Measurements from ENCODE around the gene TRIM2. TPM values are rescaled to one million over a fixed set of nuclear protein-coding genes. Genes with fewer than 3 reads are reported as not detected.

Gene TRIM2
- polyA plus RNA-seq, 4 donors, result 17.8 to 107 (median 22.1) TPM

DNA sequence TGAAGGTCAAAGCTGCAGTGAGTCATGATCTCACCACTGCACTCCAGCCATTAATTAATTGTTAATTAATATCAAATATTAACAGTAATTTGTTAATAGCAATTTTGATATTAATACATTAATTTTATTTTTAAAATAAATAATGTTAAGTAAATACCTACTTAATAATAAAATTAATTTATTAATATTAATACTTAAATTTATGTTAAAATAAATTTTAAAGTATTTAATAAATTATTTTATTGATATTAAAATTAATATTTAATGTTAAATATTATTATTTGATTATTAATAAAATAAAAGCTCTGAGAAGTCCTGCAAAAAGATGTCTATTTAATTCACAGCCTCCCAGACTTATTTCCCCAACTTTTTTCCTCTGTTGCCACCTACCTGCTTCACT lies 25.1 kb upstream of the TRIM2 start:
- H3K4me1 ChIP-seq (ENCODE audit: control insufficient read depth in 3 of 3, insufficient read depth in 2 of 3, low read depth in 1 of 3, low read length in 2 of 3), result peaks cover 0 to 8% (median 0%) of the 10 kb centered on the region in 3 donors
- peak; percentile 97 for FAIRE-seq

DNA sequence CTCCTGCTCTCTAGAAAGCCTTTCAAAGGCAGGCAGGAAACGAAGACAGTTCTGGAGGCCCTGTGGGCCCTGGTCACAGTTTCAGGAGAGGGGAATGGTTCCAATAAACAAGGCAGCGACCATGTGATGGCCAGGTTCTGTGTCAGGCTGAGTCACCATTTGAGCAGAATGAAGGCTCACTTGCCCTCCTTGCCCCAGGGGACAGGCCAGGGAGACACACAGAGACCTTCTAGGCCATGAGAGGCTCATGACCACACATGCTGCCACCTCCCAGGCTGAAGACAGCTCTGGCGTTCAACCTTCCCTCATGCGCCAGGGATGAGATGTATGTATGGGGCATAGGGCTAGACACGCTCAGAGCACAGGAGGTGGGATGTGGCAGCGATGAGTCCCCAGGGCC lies 22.9 kb upstream of the TRIM2 start:
- Histone ChIP-seq H3K9me3 (ENCODE audit: control insufficient read depth in 2 of 2, insufficient read depth in 1 of 2, low read depth in 1 of 2, low read length in 1 of 2) (no peaks in the 10 kb centered on the region), H3K27me3 (ENCODE audit: control insufficient read depth in 3 of 3, insufficient read depth in 3 of 3, low read length in 3 of 3) (no peaks in the 10 kb centered on the region), H3K27ac (ENCODE audit: low read depth in 1 of 3, low read length in 2 of 3) (no peak overlapping the region), H3K36me3 (ENCODE audit: control insufficient read depth in 3 of 3, insufficient read depth in 2 of 3, low read depth in 1 of 3, low read length in 3 of 3) (peaks cover 0 to 8% (median 0%) of the 10 kb centered on the region in 3 donors), H3K4me1 (ENCODE audit: control insufficient read depth in 3 of 3, insufficient read depth in 2 of 3, low read depth in 1 of 3, low read length in 2 of 3) (peaks cover 0 to 14% (median 0%) of the 10 kb centered on the region in 3 donors), H3K4me3 (ENCODE audit: low read depth in 1 of 3, low read length in 3 of 3) (no peak overlapping the region)
- FAIRE-seq, result no peak
- no peak for DNase-seq
- 84 to 92% (median 91%) methylated on average over 6 of the region's 6 CpGs for WGBS, 3 donors

More for the DNA sequence above, 25.1 kb upstream of the TRIM2 start:
- no peak for DNase-seq
- H3K27ac ChIP-seq (ENCODE audit: low read depth in 1 of 3, low read length in 2 of 3), result no peak overlapping the region
- no peaks in the 10 kb centered on the region for H3K9me3 ChIP-seq (ENCODE audit: control insufficient read depth in 2 of 2, insufficient read depth in 1 of 2, low read depth in 1 of 2, low read length in 1 of 2)
- H3K27me3 ChIP-seq (ENCODE audit: control insufficient read depth in 3 of 3, insufficient read depth in 3 of 3, low read length in 3 of 3), result no peaks in the 10 kb centered on the region
- no peak overlapping the region for H3K4me3 ChIP-seq (ENCODE audit: low read depth in 1 of 3, low read length in 3 of 3)
- H3K36me3 ChIP-seq (ENCODE audit: control insufficient read depth in 3 of 3, insufficient read depth in 2 of 3, low read depth in 1 of 3, low read length in 3 of 3), result peaks cover 0 to 11% (median 0%) of the 10 kb centered on the region in 3 donors

DNA sequence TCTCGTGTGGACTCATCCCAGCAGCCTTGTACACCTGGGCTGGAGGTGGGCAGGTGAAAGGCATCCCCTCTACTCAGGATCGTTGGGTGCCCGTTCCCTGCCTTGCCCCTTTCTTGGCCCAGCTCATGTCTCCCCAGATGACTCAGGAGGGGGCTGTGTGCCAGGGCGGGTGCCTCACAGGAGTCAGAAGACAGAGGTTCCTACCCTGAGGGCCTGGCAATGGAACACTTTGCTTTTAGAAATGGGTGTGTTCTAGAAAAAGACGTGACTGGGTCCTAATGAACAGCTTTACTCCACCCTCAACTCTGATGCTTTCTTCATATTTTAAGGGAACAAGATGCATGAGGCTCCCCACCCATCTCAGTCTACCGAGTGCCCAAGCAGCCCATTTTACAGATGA lies 22.5 kb upstream of the TRIM2 start:
- Histone ChIP-seq H3K4me3 (ENCODE audit: low read depth in 1 of 3, low read length in 3 of 3) (no peak overlapping the region), H3K27ac (ENCODE audit: low read depth in 1 of 3, low read length in 2 of 3) (no peak overlapping the region), H3K27me3 (ENCODE audit: control insufficient read depth in 3 of 3, insufficient read depth in 3 of 3, low read length in 3 of 3) (no peaks in the 10 kb centered on the region), H3K4me1 (ENCODE audit: control insufficient read depth in 3 of 3, insufficient read depth in 2 of 3, low read depth in 1 of 3, low read length in 2 of 3) (peaks cover 0 to 14% (median 0%) of the 10 kb centered on the region in 3 donors), H3K9me3 (ENCODE audit: control insufficient read depth in 2 of 2, insufficient read depth in 1 of 2, low read depth in 1 of 2, low read length in 1 of 2) (no peaks in the 10 kb centered on the region), H3K36me3 (ENCODE audit: control insufficient read depth in 3 of 3, insufficient read depth in 2 of 3, low read depth in 1 of 3, low read length in 3 of 3) (peaks cover 0 to 8% (median 0%) of the 10 kb centered on the region in 3 donors)
- WGBS, 3 donors, result 82 to 83% (median 82%) methylated on average over 6 of the region's 6 CpGs
- FAIRE-seq (no peak), DNase-seq (no peak)

DNA sequence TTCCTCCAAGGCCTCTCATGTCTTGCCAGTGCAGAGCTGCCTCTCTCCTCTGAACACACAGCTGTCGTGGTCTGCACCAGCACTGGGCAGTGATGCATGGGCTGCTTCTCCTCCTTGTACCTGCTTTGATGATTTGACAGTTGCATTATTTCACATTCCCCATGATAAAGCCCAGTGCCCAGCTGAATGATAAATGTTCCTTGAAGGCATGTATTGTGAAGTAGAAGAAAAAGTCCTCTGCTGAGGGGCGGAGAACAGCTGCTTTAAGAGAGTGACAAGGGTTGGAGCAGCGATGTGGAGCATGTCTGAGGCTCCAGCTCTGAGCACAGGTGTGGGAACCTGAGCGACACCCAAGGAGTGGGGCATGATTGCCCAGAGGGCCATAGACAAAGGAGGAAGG lies 21.1 kb upstream of the TRIM2 start:
- H3K9me3 ChIP-seq (ENCODE audit: control insufficient read depth in 2 of 2, insufficient read depth in 1 of 2, low read depth in 1 of 2, low read length in 1 of 2), result no peaks in the 10 kb centered on the region
- DNase-seq (no peak), FAIRE-seq (no peak)
- H3K4me1 ChIP-seq (ENCODE audit: control insufficient read depth in 3 of 3, insufficient read depth in 2 of 3, low read depth in 1 of 3, low read length in 2 of 3), result peaks cover 0 to 14% (median 0%) of the 10 kb centered on the region in 3 donors
- H3K27me3 ChIP-seq (ENCODE audit: control insufficient read depth in 3 of 3, insufficient read depth in 3 of 3, low read length in 3 of 3), result no peaks in the 10 kb centered on the region
- no peak overlapping the region for H3K4me3 ChIP-seq (ENCODE audit: low read depth in 1 of 3, low read length in 3 of 3)
- H3K27ac ChIP-seq (ENCODE audit: low read depth in 1 of 3, low read length in 2 of 3), result no peak overlapping the region
- H3K36me3 ChIP-seq (ENCODE audit: control insufficient read depth in 3 of 3, insufficient read depth in 2 of 3, low read depth in 1 of 3, low read length in 3 of 3), result peaks cover 0 to 11% (median 0%) of the 10 kb centered on the region in 3 donors
- WGBS, 3 donors, result 77 to 85% (median 85%) methylated on average over 4 of the region's 4 CpGs

DNA sequence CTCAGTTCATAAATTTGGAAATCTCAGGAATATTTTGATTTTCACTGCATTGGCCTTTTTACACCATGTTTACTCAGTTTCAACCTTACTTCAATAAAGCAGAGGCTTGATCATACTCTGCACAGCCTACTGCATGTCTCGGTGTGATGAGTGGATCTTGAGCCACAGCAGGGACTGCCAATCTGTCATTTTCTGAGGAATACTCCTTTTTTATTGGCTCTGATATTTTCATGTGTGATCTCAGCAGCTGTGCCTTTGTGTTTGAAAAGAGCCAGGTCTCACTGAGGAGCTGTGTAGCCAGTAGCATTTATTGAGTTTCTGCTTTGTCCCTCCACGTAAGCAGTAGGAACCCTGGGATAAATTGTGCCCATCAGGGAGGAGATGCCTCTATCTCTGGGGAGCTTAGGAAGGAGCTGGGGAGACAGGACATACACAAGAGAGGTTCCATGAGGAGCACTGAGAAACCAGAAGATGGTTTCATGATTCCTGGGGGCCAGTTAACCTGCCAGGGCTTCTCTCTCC lies 18.9 kb upstream of the TRIM2 start:
- WGBS, 3 donors, result 68 to 94% (median 91%) methylated on average over 2 of the region's 2 CpGs
- H3K27ac ChIP-seq (ENCODE audit: low read depth in 1 of 3, low read length in 2 of 3), result no peak overlapping the region
- DNase-seq (no peak), FAIRE-seq (no peak)
- H3K4me3 ChIP-seq (ENCODE audit: low read depth in 1 of 3, low read length in 3 of 3), result no peak overlapping the region
- no peaks in the 10 kb centered on the region for H3K9me3 ChIP-seq (ENCODE audit: control insufficient read depth in 2 of 2, insufficient read depth in 1 of 2, low read depth in 1 of 2, low read length in 1 of 2)
- H3K27me3 ChIP-seq (ENCODE audit: control insufficient read depth in 3 of 3, insufficient read depth in 3 of 3, low read length in 3 of 3), result no peaks in the 10 kb centered on the region
- H3K4me1 ChIP-seq (ENCODE audit: control insufficient read depth in 3 of 3, insufficient read depth in 2 of 3, low read depth in 1 of 3, low read length in 2 of 3), result peaks cover 0 to 27% (median 0%) of the 10 kb centered on the region in 3 donors
- peaks cover 0 to 11% (median 0%) of the 10 kb centered on the region in 3 donors for H3K36me3 ChIP-seq (ENCODE audit: control insufficient read depth in 3 of 3, insufficient read depth in 2 of 3, low read depth in 1 of 3, low read length in 3 of 3)

DNA sequence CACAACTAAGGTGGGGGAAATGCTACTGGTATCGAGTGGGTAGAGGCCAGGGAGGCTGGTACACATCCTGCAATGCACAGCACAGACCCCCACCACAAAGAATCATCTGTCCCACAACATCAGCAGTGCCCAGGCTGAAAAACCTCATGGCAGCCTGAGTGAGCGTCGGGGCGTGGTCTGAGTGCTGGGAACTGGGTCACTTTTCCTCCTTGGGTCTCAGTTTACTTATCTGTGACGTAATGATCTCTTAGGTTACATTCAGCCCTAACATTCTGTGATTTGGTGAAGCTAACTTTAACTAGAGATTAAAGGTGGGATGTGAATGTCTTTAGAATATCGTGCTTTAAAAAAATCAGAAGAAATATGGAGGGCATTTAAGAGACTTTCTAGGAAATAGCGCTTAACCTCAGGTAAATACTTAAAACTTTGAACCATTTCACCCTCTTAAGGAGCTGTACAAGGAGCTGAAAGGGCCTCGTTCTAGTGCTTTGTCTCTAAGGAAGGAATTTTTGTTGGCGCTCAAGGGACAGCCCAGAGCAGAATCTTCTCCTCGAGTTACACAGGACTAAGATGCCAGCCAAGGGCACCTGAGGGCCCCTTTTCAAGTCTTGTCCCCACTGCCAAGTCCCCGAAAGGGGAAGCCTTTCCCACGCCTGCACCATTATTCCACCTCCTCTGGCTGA lies 18.1 kb upstream of the TRIM2 start:
- no peak overlapping the region for H3K27ac ChIP-seq (ENCODE audit: low read depth in 1 of 3, low read length in 2 of 3)
- H3K27me3 ChIP-seq (ENCODE audit: control insufficient read depth in 3 of 3, insufficient read depth in 3 of 3, low read length in 3 of 3), result no peaks in the 10 kb centered on the region
- no peak for FAIRE-seq
- no peak for DNase-seq
- no peaks in the 10 kb centered on the region for H3K9me3 ChIP-seq (ENCODE audit: control insufficient read depth in 2 of 2, insufficient read depth in 1 of 2, low read depth in 1 of 2, low read length in 1 of 2)
- WGBS, 3 donors, result 84 to 90% (median 88%) methylated on average over 12 of the region's 12 CpGs
- no peak overlapping the region for H3K4me3 ChIP-seq (ENCODE audit: low read depth in 1 of 3, low read length in 3 of 3)
- H3K4me1 ChIP-seq (ENCODE audit: control insufficient read depth in 3 of 3, insufficient read depth in 2 of 3, low read depth in 1 of 3, low read length in 2 of 3), result peaks cover 0 to 27% (median 0%) of the 10 kb centered on the region in 3 donors
- H3K36me3 ChIP-seq (ENCODE audit: control insufficient read depth in 3 of 3, insufficient read depth in 2 of 3, low read depth in 1 of 3, low read length in 3 of 3), result peaks cover 0 to 11% (median 0%) of the 10 kb centered on the region in 3 donors

DNA sequence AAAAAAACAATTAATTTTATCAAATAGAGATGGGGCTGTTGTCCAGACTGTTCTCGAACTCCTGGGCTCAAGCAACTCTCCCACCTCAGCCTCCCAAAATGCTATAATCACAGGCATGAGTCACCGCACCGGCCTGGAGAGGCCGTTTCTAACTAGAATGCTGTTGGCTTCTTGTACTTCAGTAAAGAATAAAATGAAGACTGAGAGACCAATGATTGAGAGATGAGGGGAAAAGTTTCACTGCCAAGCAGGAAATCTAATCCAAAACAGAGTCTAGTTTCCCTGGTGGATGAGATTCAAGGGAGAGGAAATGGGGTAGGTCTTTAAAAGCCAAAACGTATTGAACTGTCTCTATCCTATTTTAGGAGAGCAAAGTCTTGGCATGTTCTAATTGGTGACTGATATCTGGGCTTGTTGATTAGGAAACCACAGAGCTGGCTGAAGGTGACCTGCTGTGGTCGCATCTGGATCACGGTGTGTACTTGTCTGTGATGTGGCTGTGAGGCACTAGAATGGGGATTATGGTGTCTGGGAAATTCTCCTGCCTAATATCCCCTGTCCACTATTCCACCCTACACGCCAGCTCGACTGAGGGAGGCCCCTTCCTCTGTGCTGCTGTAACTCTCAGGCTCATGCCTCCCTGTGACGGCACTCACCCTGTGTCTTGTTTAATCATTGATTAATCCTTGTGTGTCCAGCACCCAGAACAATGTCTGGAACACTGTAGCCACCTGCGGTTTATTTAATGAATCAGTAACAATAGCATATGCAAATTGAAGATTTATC lies 15.0 kb upstream of the TRIM2 start:
- FAIRE-seq (no peak), DNase-seq (peak; percentile 56 to 84)
- WGBS, 3 donors, result 21 to 50% (median 26%) methylated on average over 11 of the region's 11 CpGs

DNA sequence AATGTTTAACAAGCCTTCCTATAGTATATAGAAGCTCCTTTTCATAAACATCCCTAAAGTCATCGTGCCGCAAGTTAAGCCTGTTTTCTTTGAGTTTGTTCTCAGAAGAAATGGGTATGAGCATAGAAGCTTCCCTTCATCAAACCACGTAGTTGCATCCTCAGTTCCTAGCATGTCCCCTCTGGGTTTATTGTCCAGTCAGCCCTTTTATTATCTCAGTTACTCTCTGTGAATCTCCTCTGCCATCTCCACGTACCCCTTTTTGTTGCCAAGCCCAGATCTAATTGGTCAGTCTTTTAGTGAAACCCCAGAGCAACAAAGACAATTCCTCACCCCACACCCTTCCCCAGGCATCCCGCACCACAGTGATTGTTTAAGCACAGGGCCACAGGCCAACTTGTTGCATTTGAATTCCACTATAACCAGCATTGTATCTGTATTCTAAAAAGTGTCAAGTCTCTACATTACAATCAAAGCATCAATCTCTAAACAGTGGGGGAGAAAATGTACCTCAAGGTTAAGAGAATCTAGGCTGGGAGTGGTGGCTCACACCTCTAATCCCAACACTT lies 12.4 kb upstream of the TRIM2 start:
- H3K27me3 ChIP-seq (ENCODE audit: control insufficient read depth in 3 of 3, insufficient read depth in 3 of 3, low read length in 3 of 3), result no peaks in the 10 kb centered on the region
- FAIRE-seq, result no peak
- no peak overlapping the region for H3K27ac ChIP-seq (ENCODE audit: low read depth in 1 of 3, low read length in 2 of 3)
- H3K36me3 ChIP-seq (ENCODE audit: control insufficient read depth in 3 of 3, insufficient read depth in 2 of 3, low read depth in 1 of 3, low read length in 3 of 3), result peaks cover 0 to 7% (median 0%) of the 10 kb centered on the region in 3 donors
- no peaks in the 10 kb centered on the region for H3K9me3 ChIP-seq (ENCODE audit: control insufficient read depth in 2 of 2, insufficient read depth in 1 of 2, low read depth in 1 of 2, low read length in 1 of 2)
- peaks cover 0 to 13% (median 0%) of the 10 kb centered on the region in 3 donors for H3K4me1 ChIP-seq (ENCODE audit: control insufficient read depth in 3 of 3, insufficient read depth in 2 of 3, low read depth in 1 of 3, low read length in 2 of 3)
- DNase-seq, result no peak
- 89 to 92% (median 91%) methylated on average over 5 of the region's 5 CpGs for WGBS, 3 donors
- no peak overlapping the region for H3K4me3 ChIP-seq (ENCODE audit: low read depth in 1 of 3, low read length in 3 of 3)

More for the DNA sequence above, 15.0 kb upstream of the TRIM2 start:
- peaks cover 0 to 19% (median 0%) of the 10 kb centered on the region in 3 donors for H3K4me1 ChIP-seq (ENCODE audit: control insufficient read depth in 3 of 3, insufficient read depth in 2 of 3, low read depth in 1 of 3, low read length in 2 of 3)
- H3K4me3 ChIP-seq (ENCODE audit: low read depth in 1 of 3, low read length in 3 of 3), result no peak overlapping the region
- H3K36me3 ChIP-seq (ENCODE audit: control insufficient read depth in 3 of 3, insufficient read depth in 2 of 3, low read depth in 1 of 3, low read length in 3 of 3), result peaks cover 0 to 7% (median 0%) of the 10 kb centered on the region in 3 donors
- H3K27me3 ChIP-seq (ENCODE audit: control insufficient read depth in 3 of 3, insufficient read depth in 3 of 3, low read length in 3 of 3), result no peaks in the 10 kb centered on the region
- no peaks in the 10 kb centered on the region for H3K9me3 ChIP-seq (ENCODE audit: control insufficient read depth in 2 of 2, insufficient read depth in 1 of 2, low read depth in 1 of 2, low read length in 1 of 2)
- H3K27ac ChIP-seq (ENCODE audit: low read depth in 1 of 3, low read length in 2 of 3), result peak overlapping the region in 1 of 3 donors; percentile 82
